NCI-H2081 treated with DMSO at 0.1 percent for 48 hours (cell line): ENCODE data around the gene USE1.

Experiments used
- DNase-seq: peaks from one replicate; lab custom pipeline; 2025; lab: John Stamatoyannopoulos, UW

Gene USE1

DNA sequence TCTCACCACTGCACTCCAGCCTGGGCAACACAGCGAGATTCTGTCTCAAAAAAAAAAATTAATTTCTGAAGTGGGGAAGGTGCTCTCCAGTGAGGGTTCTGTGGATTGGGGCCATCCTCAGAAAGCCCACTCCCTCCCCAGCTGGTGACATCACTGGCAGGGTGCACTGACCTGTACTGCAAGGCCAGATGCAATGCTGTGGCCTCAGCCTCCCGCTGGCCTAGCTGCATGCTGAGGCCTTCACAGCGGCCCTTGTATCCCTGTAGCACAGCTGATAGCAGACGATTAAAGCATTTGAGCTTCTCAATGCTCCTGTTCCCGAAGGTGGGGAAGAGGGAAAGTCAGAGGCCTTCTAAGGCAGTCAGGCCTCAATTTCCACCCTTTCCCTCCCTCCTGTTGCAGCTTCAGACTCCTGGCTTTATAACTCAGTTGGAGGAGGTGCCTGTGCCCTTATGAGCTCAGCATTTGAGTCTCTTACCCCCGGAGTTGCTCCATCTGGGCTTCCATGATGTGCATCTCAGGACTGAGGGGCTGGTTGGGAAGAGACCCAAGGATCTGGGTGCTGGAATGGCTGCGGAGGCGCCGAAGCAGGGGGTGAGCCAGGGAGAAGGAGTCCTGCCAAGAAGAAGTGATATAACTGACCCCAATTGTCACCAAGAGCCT, 44.1 kb downstream of the USE1 start:
- no peak for DNase-seq

DNA sequence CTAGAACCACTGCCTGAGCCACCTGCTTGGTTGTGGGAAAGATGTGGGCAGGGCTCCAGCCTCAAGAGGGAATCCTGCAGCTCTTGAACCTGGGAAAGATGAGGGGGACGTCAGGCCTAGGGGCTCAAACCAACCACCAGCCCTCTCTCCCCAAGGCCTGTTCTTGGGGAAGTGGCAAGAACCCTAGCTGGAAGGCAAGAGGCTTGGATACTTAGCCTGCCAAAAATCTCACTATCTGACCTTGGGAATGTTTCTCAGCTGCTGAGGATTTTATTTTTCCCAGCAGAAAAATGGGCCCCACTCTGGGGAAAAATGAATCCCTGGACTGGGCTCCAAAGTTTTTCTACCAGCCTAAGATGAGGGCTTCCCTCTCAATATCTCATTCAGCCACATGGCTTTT, 44.8 kb downstream of the USE1 start:
- no peak for DNase-seq

DNA sequence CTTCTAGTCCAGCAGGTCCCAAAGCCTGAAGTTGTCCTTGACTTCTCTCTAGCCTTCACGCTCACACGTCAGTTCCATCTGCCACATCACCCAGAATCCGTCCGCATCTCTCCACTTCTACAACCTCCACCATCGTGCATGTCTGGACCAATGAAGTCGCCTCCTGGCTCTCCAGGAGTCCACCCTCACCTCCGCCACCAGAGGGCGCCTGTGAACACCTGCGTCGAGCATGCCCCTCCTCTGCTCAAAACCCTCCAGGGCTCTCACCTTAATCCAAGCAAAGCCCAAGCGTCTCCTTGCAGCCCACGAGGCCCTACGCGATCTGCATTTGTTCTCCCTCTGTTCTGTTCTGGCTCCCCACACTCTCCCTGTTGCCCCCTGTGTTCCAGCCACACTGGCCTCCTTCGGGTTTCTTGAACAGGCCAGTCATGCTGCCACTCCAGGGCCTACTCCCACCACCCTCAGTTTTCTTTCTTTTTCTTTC, 45.7 kb downstream of the USE1 start:
- peak; percentile 8 for DNase-seq

DNA sequence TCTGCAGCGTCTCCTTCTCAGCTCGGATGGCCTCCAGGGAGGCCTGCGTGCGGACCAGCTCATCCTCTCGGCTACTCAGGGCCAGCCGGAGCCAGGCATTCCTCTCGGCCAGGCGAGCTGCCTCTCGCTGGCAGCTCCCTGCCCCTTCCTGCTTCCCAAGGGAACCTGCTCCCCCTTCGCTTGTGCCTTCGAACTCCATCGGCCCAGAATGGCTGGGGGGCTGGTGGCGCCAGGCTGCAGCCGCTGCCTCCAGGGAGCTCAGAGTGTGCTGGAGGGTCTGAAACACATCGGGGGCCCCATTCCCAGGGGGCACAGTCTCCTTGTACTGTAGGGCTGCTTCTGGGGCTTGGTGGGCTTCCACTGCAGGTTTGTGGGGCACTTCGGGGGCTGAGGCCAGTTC, 47.4 kb downstream of the USE1 start:
- DNase-seq, result no peak

DNA sequence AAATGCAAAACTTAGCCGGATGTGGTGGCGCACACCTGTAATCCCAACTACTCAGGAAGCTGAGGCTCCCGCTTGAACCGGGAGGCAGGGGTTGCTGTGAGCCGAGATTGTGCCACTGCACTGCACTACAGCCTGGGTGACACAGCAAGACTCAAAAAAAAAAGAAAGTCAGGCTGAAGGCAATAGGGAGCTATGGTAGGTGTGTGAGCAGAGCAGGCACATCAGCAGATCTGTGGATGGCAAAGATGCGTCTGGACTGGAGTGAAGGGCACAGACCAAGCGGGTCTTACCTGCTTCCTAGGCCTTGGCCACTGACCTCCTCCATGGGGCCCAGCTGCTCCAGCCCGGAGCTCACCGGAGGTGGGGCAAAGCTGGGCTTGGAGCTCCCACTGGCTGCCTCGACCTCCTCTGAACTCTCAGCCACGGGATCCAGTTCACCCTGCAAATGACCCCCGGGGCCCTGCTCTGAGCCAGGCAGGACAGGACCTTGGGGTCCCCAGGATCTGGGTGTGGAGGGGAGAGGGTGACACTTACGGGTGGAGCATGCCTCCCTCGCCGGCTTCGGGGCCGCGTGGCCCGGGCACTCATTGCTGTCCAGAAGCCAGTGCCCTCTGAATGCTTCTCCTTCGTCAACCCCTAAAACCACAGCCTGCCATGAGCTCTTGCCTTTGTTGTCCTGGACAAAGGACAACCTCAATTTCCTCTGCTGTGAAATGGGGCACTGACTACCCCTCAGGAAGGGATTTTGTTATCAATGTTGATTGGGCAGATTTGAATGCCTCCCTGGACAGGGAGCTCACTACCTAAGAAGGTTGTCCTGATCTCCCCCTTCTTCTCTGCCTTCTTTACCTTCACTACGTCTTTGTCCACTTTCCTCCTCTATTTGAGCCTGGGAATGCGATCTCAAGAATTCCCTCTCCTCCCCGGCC, 48.8 kb downstream of the USE1 start:
- DNase-seq, result no peak

DNA sequence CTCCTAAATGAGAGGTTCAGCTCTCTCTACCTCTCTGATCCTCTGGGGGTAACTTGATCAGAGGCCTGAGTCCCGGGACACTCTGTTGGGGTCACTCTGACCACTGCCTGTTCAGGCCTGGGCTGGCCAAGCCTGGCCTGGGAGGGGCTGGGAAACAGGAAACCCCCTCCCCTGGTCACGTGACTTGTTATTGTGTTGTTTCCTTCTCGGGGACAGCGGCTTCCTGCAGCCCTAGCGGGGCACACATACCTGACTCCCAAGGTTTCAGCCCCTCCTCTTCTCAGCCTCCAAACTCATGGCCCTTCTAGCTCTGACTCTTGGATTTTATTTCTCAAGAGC, 49.5 kb downstream of the USE1 start, which contains the start of gene USHBP1:
Gene USHBP1 (minus strand): TSS at position 105 of the 339 bp plus-strand sequence. CDS start 446 bp downstream, outside the sequence.
- DNase-seq, result no peak

DNA sequence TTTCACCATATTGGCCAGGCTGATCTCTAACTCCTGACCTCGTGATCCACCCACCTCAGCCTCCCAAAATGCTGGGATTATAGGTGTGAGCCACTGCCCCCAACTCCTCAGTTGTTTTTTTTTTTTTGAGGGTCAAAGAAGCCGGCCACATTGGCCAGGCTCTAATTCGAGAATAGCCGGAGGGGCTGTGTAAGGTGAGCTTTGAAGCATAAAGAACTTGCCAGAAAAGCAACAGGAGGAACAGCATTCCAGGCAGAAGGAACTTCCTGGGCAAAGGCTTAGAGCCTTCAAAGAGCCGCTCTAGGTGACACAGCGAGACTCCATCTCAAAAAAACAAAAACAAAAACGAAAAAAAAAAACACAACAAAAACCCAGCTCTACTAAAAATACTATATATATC, 50.9 kb downstream of the USE1 start:
- DNase-seq, result no peak

DNA sequence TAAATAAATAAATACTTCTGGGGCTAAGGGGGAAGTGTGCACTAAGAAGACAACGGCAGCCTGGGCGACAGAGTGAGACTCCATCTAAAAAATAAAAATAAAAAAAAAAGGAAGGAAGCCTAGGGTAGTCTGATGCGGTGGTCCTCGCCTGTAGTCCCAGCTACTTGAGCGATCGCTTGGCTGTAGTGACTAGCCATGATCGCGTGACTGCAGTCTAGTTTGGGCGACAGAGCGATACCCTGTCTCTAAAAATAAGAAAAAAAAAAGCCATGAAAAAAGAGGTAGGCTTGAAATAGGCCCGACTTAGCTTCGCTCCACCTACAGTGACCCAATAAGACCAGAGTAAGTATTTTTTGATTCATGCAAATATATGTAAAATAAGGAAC, 51.4 kb downstream of the USE1 start:
- no peak for DNase-seq

DNA sequence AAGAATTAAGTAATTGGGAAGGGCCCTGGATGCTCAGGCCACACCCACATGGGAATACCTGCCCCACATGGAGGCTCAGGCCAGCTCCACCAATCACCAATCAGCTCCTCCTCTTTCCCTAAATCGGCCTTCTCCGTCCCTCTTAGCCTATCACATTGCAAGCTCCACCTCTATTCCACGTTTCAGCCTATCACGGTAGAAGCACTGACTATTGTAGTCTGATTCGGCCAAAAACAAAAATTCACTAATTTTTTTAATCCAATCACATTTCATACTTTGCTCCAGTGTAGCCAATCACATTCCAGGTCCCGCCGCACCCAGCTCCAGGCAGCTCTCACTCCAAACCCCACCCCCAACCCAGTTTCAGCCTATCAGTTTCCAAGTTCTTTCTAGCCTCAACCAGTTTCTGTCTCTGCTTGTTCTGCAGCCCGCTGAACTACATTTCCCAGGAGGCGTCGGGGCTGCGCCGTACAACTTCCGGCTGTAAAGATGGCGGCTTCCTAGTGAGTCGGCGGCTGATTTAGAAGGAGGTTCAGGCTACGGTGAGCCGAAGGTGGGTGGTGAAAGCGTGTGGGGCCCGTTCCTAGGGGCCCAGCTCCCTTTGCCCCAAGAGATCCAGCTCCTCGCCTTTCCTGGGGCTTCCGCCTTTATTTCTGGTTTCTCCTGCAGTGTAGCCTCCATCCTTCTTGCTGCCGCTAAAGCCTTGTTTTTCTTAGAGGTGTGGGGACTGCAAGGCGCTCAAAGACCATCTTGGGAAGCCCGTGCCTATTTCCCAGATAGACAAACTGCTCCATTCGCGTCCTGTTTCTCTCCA, 52.0 kb downstream of the USE1 start, which contains the start of gene BABAM1:
Gene BABAM1 (plus strand): TSS at position 469 of the 814 bp plus-strand sequence. CDS start 1,364 bp downstream, outside the sequence.
- peak; percentile 97 for DNase-seq

DNA sequence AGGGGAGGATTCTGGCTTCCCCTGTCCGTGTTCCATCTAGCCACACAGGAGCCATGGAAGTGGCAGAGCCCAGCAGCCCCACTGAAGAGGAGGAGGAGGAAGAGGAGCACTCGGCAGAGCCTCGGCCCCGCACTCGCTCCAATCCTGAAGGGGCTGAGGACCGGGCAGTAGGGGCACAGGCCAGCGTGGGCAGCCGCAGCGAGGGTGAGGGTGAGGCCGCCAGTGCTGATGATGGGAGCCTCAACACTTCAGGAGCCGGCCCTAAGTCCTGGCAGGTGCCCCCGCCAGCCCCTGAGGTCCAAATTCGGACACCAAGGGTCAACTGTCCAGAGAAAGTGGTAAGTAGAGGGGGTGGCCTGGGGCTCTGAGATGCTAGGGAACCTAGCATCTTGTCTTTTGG, 53.6 kb downstream of the USE1 start:
- DNase-seq, result no peak
